GM19043 (cell line): ENCODE measurements around the gene CCDC85B.
"Not testable (repeated sequence)": the region's sequence is repeated elsewhere in the genome, so short reads cannot be mapped to it uniquely, and the experiment has no call there.

Experiments
- ATAC-seq: cut with Tn5 transposase; IDR thresholded peaks from one replicate; pipeline ENCODE4 v1.9.1; 2021; ENCODE audit warnings: low read depth; ENCODE audit not compliant: unreplicated experiment

Gene CCDC85B

GRCh38 chr11:65890324-65891218, at the start of gene CCDC85B:
CCDC85B (plus strand) TSS chr11:65890673; CDS start chr11:65890784, 111 bp downstream.
- peak; percentile 43 for ATAC-seq

DNA sequence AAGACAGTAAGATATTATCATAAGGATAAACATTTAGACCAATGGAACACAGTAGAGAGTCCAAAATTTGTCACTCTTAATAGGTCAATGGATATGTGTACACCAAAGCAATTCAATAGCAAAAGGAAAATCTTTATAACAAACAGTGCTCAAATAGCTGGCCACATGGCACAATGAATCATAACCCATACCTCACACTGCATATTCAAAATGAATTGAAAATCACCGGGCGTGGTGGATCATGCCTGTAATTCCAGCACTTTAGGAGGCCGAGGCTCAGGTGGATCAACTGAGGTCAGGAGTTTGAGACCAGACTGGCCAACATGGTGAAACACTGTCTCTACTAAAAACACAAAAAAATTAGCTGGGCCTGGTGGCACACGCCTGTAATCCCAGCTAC, 48.3 kb upstream of the CCDC85B start:
- ATAC-seq = no peak

- no peak for ATAC-seq
Observed at GRCh38 chr11:65843811-65844210, 46.7 kb upstream of the CCDC85B start.

DNA sequence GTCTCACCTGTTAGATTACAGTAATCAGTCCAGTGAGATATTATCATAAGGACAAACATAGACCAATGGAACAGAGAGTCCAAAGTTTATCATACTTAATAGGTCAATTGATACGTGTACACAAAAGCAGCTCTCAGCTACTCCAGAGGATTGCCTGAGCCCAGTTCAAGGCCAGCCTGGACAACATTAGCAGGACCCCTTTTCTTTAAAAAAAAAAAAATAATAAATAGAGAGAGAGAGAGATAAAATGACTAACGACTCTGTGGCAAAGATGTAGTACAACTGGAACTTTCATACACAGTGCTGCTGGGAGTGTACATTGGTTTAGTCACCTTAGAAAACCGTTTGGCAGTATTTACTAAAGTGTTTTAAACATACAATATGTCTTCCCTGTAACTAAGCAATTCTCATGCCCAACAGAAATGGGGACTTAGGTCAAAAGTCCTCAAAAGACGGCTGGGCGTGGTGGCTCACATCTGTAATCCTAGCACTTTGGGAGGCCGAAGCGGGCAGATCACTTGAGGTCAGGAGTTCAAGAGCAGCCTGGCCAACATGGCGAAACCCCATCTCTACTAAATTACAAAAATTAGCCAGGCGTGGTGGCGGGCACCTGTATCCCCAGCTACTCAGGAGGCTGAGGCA, 46.1 kb upstream of the CCDC85B start:
- no peak for ATAC-seq

GRCh38 chr11:65847746-65848145, 42.7 kb upstream of the CCDC85B start:
- no peak for ATAC-seq

GRCh38 chr11:65848693-65849092, 41.8 kb upstream of the CCDC85B start:
- not testable (repeated sequence) for ATAC-seq

GRCh38 chr11:65849366-65849765, 41.1 kb upstream of the CCDC85B start:
- ATAC-seq = no peak

DNA sequence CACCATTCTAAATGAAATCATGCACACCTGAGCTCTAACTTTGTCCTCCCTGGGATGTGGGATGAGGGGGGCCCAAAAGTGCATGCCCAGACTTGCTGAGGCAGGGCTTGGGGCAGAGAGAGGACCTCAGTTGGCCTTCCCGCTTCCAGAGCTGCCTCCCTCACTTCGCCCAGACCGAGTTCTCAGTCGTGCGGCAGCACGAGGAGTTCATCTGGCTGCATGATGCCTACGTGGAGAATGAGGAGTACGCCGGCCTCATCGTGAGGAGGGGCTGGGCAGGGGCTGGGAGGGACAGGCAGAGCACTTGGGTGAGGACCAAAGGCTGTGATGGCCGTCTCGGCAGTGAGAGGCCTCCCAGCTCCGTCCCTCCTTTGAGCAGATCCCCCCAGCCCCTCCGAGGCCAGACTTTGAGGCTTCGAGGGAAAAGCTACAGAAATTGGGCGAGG, 40.7 kb upstream of the CCDC85B start:
- ATAC-seq = no peak

DNA sequence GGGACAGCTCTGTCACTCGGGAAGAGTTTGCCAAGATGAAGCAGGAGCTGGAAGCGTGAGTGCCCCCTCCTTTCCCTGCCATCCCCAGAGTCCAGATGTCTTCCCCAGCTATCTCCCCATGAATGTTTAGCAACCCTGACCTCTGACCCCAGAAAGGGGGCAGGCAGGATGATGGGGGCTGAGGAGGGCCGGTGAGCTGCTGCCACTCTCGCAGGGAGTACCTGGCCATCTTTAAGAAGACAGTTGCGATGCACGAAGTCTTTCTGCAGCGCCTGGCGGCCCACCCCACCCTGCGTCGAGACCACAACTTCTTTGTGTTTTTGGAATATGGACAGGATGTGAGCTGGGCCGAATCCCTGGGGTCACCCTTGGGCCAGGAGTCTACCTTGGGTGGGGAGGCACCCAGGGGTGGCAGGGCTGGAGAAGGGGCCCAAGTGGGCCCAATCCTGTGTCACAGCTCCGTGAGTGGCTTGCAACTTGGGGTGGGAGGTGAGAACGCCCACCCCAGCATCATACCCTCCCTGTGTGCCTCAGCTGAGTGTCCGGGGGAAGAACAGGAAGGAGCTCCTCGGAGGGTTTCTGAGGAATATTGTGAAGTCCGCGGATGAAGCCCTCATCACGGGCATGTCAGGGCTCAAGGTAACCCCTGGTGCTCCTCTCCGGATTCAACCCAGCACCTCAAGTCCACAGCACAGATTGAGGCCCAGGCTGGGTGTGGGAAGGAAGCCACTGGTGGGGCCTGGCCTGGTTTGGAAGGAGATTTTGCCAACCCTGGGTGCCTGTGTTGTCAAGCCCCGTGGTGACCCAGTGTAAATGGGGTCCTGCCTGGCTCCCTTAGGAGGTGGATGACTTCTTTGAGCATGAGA, 40.0 kb upstream of the CCDC85B start:
- ATAC-seq = no peak

DNA sequence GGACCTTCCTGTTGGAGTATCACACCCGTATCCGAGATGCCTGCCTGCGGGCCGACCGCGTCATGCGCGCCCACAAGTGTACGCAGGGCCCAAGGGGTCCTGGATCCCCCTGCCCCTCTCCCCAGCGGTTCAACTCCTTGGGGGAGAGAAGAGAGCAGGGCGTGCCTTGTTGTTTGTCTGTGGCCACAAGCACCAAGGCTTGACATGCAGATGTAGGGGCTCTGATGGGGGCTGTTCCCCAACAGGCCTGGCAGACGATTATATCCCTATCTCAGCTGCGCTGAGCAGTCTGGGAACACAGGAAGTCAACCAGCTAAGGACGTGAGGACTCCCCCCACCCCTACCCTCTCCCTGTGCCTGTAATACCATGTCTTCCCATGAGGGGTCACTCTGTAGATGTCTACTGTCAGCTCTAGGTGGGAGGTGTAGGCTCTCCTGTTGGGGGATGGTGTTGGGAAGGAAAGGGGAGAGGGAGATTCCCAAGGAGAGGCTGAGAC, 39.3 kb upstream of the CCDC85B start:
- ATAC-seq = no peak

GRCh38 chr11:65851811-65852507, 38.5 kb upstream of the CCDC85B start:
- no peak for ATAC-seq

DNA sequence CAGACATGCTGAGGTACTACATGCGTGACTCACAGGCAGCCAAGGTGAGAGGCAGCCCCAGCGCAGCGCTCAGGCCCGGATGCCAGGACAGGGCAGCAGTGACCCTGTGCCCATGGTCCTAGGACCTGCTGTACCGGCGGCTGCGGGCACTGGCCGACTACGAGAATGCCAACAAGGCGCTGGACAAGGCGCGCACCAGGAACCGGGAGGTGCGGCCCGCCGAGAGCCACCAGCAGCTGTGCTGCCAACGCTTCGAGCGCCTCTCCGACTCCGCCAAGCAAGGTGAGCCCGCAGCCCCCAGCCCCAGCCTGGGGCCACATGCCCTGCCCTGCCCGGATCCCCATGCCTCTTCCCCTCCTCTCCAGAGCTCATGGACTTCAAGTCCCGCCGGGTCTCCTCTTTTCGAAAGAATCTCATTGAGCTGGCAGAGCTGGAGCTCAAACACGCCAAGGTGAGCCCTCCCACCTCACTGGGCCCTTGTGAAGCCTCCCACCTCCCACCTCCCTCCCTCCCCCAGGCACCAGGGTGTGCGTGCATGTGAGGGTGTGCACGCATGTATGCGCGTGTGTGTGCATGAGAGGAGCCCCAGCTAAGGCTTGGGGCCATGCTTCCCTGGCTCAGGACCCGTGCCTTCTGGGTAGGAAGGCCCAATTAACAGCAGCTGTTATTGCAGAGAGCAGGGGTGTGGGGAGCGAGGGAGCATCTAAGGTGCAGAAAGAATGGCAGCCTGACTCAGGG, 37.8 kb upstream of the CCDC85B start:
- ATAC-seq = no peak

DNA sequence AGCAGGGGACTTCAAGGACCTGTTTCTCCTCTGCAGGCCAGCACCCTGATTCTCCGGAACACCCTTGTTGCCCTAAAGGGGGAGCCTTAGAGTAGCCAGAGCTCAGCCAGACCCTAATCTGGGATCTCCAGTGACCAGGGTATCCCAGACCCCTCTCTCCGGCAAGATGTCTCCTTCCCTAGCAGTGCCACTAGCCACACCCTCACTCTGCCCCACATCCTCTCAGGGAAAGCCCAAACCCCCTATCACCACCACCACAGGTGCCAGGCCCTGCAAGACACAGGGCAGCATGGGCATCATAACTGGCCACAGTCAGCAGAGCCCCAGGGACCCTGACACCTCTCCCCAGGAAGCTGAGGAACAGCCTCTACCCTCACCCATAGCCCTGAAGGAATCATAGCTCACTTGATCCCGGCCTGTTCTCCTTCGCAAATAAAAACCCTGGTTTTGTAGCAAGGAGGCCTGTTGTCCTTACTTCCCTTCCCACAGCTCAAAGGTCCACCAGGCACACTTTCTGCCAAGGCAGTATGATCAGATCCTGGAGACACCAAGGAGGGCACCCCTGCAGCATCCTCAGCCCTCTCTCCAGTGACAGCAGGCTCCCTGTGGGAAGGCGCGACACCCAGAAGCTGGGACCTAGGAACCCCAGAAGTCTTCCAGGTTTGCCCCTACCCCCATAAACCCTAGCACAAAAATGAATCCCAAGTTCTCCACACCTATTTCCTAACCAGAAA, 37.1 kb upstream of the CCDC85B start:
- no peak for ATAC-seq

DNA sequence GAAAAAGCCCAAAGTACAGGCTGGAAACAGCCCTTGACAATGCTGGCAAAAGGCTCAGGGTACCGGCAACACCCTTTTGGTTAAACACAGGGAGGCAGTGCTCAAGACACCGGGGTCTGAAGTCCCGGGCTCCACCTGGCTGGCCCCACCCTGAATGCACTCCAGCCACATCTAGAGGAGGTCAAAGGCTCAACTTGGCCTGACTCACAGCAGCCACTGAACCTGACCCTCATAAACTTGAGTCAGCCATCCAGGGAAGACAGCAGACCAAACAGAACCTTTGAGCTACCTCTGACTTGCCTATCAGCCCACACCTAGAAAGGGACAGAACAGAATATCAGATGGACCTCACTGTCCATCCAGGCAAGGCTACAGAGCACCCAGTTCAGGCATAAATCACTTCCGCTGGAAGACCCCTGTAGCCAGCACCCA, 36.3 kb upstream of the CCDC85B start:
- ATAC-seq = no peak

GRCh38 chr11:65854852-65855837, 35.3 kb upstream of the CCDC85B start:
- ATAC-seq = no peak

DNA sequence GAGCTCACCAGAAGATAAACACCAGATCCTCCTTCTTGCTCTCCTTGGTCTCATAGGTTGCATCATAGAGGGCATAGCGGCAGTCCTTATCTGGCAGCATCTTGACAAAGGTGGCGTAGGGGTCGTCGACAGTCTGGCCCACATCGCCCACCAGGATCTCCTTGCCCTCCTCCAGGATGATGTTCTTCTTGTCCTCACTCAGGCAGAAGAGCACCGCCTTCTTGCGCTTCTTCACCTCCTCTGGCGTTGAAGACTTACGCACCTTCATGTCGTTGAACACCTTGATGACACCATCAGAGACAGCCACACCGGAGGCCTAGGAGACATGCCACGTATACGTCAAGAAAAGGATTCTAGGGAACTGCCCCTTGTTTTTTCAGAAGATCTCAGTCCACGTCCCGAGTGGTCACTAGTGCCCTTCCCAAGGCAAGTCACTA, 34.5 kb upstream of the CCDC85B start:
- ATAC-seq = no peak

- peak; percentile 28 for ATAC-seq
Observed at GRCh38 chr11:65856689-65857499, 33.6 kb upstream of the CCDC85B start.
